ENCODE measurements around the gene C1QTNF1. TPM values are rescaled to one million over a fixed set of nuclear protein-coding genes. Genes with fewer than 3 reads are reported as not detected.

Gene C1QTNF1
- total and polyA plus RNA-seq, 4 donors, result 7.4 to 84.5 (median 30.0) TPM

DNA sequence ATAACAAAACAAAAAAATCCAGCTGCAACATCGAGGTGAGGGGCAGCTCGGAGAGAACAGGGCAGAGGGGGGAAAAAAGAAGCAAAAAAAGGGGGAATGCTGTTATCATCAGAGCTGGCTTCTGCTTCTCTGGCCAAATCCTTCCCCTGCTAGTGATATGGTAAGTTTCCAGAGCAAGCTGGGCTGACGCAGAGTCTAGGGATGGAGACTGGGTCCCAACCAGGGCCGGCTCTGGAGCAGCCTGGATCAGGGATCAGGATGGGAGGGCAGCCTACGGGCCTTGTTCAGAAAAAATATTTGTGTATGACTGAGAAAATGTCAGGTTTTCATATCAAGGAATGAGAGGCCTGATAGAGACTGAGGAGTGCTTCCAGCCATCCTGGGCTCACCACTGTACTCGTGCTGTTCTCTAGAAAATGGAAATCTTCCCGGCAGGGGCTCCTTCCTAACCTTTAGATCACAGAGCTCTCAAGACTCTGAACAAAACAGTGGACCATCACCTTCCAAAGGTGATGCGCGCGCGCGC, 726 bp upstream of the C1QTNF1 start:
- Histone ChIP-seq H3K36me3 (ENCODE audit: control insufficient read depth in 4 of 4, insufficient read depth in 4 of 4, low read length in 4 of 4) (no peaks in the 10 kb centered on the region), H3K27me3 (ENCODE audit: control insufficient read depth in 3 of 3, insufficient read depth in 3 of 3, low read length in 2 of 3) (peaks cover 0 to 55% (median 9%) of the 10 kb centered on the region in 3 donors), H3K9ac (ENCODE audit: insufficient read depth in 1 of 2, low read length in 2 of 2) (no peak overlapping the region), H3K27ac (ENCODE audit: low read depth in 1 of 2, low read length in 1 of 2) (peak overlapping the region; percentile 48 to 82), H3K4me1 (ENCODE audit: control insufficient read depth in 5 of 5, insufficient read depth in 5 of 5, low read length in 5 of 5) (peaks cover 8 to 49% (median 15%) of the 10 kb centered on the region in 5 donors), H3K4me3 (no peak overlapping the region), H3K9me3 (ENCODE audit: control insufficient read depth in 4 of 4, insufficient read depth in 3 of 4, low read length in 3 of 4) (no peaks in the 10 kb centered on the region)
- WGBS, 2 donors, result 82 to 84% methylated on average over 12 of the region's 12 CpGs
- DNase-seq (no peak), ATAC-seq (ENCODE audit: insufficient read depth, low FRiP score) (no peak)
- TF ChIP-seq CTCF (IDR thresholded peaks at IDR 0.05; ENCODE audit: control extremely low read depth, extremely low read depth), result no peak

DNA sequence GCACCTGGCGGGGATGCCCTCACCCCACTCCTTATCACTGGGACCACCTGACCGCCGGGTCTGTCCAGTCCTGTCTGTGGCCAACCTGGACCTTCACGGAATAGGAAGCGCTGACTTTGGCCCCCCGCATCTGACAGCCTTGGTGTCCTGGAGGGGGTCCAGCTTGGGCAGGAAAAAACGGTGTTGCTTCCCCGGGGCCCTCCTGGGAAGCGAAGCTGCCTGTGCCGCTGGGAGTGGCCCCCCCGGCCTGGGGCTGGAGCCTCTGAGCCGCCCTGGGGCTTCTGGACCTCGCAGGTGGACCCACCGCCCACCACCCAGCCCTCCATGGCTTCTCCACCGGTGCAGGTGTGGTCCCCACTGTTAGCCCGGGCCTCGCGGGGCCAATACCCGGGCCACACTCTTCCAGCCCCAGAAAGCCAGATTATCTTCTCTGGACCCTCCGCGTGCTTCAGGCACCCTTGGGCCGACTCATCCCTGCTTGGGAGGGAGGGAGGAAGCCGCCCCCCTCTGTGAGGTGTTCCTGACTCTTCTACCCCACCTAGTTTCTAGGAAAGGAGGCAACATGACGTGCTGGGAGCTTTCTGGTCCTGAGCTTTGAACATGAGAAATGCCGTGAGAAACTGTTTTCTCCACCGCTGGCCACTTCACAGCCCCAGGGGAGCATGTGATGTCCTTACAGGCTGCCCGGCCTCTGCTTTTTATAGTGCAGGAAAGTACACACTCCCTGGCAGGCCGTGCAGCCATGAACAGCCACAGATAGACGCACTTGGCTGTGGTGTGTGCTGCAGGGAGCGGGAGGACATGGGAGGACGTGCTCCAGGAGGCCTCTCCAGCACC, 1.1 kb downstream of the C1QTNF1 start:
- Histone ChIP-seq H3K4me1 (ENCODE audit: control insufficient read depth in 5 of 5, insufficient read depth in 5 of 5, low read length in 5 of 5) (peaks cover 4 to 47% (median 16%) of the 10 kb centered on the region in 5 donors), H3K36me3 (ENCODE audit: control insufficient read depth in 4 of 4, insufficient read depth in 4 of 4, low read length in 4 of 4) (no peaks in the 10 kb centered on the region), H3K4me3 (no peak overlapping the region), H3K27me3 (ENCODE audit: control insufficient read depth in 3 of 3, insufficient read depth in 3 of 3, low read length in 2 of 3) (peaks cover 0 to 62% (median 9%) of the 10 kb centered on the region in 3 donors), H3K9me3 (ENCODE audit: control insufficient read depth in 4 of 4, insufficient read depth in 3 of 4, low read length in 3 of 4) (peaks cover 0 to 2% (median 0%) of the 10 kb centered on the region in 4 donors), H3K27ac (ENCODE audit: low read depth in 1 of 2, low read length in 1 of 2) (peak overlapping the region; percentile 44 to 82), H3K9ac (ENCODE audit: insufficient read depth in 1 of 2, low read length in 2 of 2) (no peak overlapping the region)
- TF ChIP-seq CTCF (IDR thresholded peaks at IDR 0.05; ENCODE audit: control extremely low read depth, extremely low read depth), result no peak
- WGBS, 2 donors, result 55 to 67% methylated on average over 31 of the region's 31 CpGs
- DNase-seq (no peak), ATAC-seq (ENCODE audit: insufficient read depth, low FRiP score) (no peak)

- H3K36me3 ChIP-seq (ENCODE audit: control insufficient read depth in 4 of 4, insufficient read depth in 4 of 4, low read length in 4 of 4), result no peaks in the 10 kb centered on the region
- ATAC-seq (ENCODE audit: insufficient read depth, low FRiP score) (no peak), DNase-seq (peak in 1 of 3 donors; percentile 50)
- no peak overlapping the region for H3K4me3 ChIP-seq
- H3K9me3 ChIP-seq (ENCODE audit: control insufficient read depth in 4 of 4, insufficient read depth in 3 of 4, low read length in 3 of 4), result peaks cover 0 to 2% (median 0%) of the 10 kb centered on the region in 4 donors
- WGBS, 2 donors, result 60 to 70% methylated on average over 16 of the region's 16 CpGs
- H3K4me1 ChIP-seq (ENCODE audit: control insufficient read depth in 5 of 5, insufficient read depth in 5 of 5, low read length in 5 of 5), result peaks cover 4 to 39% (median 11%) of the 10 kb centered on the region in 5 donors
- H3K27ac ChIP-seq (ENCODE audit: low read depth in 1 of 2, low read length in 1 of 2), result peak overlapping the region; percentile 7 to 76
- H3K27me3 ChIP-seq (ENCODE audit: control insufficient read depth in 3 of 3, insufficient read depth in 3 of 3, low read length in 2 of 3), result peaks cover 0 to 52% (median 9%) of the 10 kb centered on the region in 3 donors
- H3K9ac ChIP-seq (ENCODE audit: insufficient read depth in 1 of 2, low read length in 2 of 2), result no peak overlapping the region
- no peak for TF ChIP-seq CTCF (IDR thresholded peaks at IDR 0.05; ENCODE audit: control extremely low read depth, extremely low read depth)
Measured at GRCh38 chr17:79026376-79027273, 2.7 kb downstream of the C1QTNF1 start.
